GM12878 (cell line): ENCODE measurements around the gene SLC37A1.

Experiments used
- CBX3 ChIP-seq: fragments of 200-600 bp; sonication (generic); IDR thresholded peaks from 2 replicates; pipeline ENCODE4 v1.6.1; 2016; ENCODE audit warnings: low read depth, borderline replicate concordance
- CREM ChIP-seq: IDR thresholded peaks from 2 replicates; pipeline ENCODE4 v1.6.1; 2014; ENCODE audit warnings: antibody characterized with exemption, low read depth
- CTCF ChIP-seq, 3 experiments: IDR thresholded peaks in 2 of 3; conservative IDR thresholded peaks in 1 of 3; 2 replicates each; pipeline ENCODE4 v1.5.1; 2011; ENCODE audit warnings: low read depth in 3 of 3, low read length in 3 of 3, mild to moderate bottlenecking in 3 of 3, control low read depth in 2 of 3, moderate library complexity in 2 of 3, inconsistent platforms in 1 of 3, mixed read lengths in 1 of 3; ENCODE audit not compliant: control insufficient read depth in 2 of 3, insufficient read depth in 1 of 3; ENCODE audit errors: extremely low read depth in 1 of 3
- EZH2 ChIP-seq: IDR thresholded peaks from 2 replicates; pipeline ENCODE4 v1.6.1; 2012; ENCODE audit warnings: low read depth, mild to moderate bottlenecking, control low read depth, inconsistent platforms, low read length, borderline replicate concordance; ENCODE audit not compliant: control insufficient read depth
- FOXM1 ChIP-seq: IDR thresholded peaks from 2 replicates; pipeline ENCODE4 v1.6.1; 2012; ENCODE audit warnings: low read depth, mild to moderate bottlenecking, inconsistent platforms, low read length, moderate library complexity
- IRF3 ChIP-seq: fragments of 450-650 bp; IDR thresholded peaks from 2 replicates; pipeline ENCODE4 v1.6.1; 2014; ENCODE audit warnings: mild to moderate bottlenecking
- NRF1 ChIP-seq: conservative IDR thresholded peaks from 2 replicates; pipeline ENCODE4 v1.6.1; 2011; ENCODE audit warnings: mild to moderate bottlenecking, low read depth, low read length, improper control_type of control experiment
- RAD21 ChIP-seq: IDR thresholded peaks from 2 replicates; pipeline ENCODE4 v1.6.1; 2011; ENCODE audit warnings: mild to moderate bottlenecking, low read depth, low read length, moderate library complexity; ENCODE audit not compliant: insufficient read depth
- SIN3A ChIP-seq: IDR thresholded peaks from 2 replicates; pipeline ENCODE4 v1.6.1; 2012; ENCODE audit warnings: low read depth, low read length, improper control_type of control experiment
- SMARCA5 ChIP-seq: fragments of 450-650 bp; IDR thresholded peaks from 2 replicates; pipeline ENCODE4 v1.6.1; 2017; ENCODE audit warnings: mild to moderate bottlenecking

GRCh38 chr21:42598159-42598735 lies 84.6 kb downstream of the SLC37A1 start:
- TF ChIP-seq CBX3 (no peak), NRF1 (no peak), CTCF (IDR thresholded peaks at IDR 0.05 in 2 of 3, conservative IDR thresholded peaks at IDR 0.05 in 1 of 3; ENCODE audit: control insufficient read depth in 2 of 3, extremely low read depth in 1 of 3, insufficient read depth in 1 of 3, low read depth in 3 of 3, low read length in 3 of 3) (no peak), IRF3 (no peak), FOXM1 (no peak), EZH2 (no peak), RAD21 (no peak), SIN3A (no peak), SMARCA5 (no peak), CREM (no peak)
